GM12872 (cell line): ENCODE measurements around the gene HEATR5A.

Experiments used
- TF ChIP-seq, protein P1 (sequence below): IDR thresholded peaks from 3 replicates; pipeline ENCODE4 v1.5.1; 2011; ENCODE audit warnings: low read depth, mild to moderate bottlenecking, low read length, moderate library complexity; ENCODE audit not compliant: insufficient read depth

The HEATR5A gene

DNA sequence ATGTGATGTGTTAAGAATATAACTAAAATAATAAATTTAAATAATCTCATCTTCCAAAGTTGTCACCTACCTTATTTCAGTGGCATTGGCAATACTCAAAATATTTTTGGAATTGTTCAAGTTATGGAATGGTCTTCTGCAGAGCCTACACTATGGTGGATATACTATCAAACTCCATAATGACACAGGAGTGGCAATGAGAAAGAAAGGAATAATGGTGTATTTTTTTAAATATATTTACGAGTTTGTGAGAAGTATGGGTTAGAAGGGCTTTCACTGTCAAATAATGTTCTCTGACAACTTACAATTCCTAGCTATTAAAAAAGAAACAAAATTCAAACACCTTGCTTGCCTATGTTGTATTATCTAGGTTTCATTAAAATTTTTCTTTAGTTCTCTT, 38.1 kb downstream of the HEATR5A start:
- TF ChIP-seq, protein P1, sequence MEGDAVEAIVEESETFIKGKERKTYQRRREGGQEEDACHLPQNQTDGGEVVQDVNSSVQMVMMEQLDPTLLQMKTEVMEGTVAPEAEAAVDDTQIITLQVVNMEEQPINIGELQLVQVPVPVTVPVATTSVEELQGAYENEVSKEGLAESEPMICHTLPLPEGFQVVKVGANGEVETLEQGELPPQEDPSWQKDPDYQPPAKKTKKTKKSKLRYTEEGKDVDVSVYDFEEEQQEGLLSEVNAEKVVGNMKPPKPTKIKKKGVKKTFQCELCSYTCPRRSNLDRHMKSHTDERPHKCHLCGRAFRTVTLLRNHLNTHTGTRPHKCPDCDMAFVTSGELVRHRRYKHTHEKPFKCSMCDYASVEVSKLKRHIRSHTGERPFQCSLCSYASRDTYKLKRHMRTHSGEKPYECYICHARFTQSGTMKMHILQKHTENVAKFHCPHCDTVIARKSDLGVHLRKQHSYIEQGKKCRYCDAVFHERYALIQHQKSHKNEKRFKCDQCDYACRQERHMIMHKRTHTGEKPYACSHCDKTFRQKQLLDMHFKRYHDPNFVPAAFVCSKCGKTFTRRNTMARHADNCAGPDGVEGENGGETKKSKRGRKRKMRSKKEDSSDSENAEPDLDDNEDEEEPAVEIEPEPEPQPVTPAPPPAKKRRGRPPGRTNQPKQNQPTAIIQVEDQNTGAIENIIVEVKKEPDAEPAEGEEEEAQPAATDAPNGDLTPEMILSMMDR, result no peak

DNA sequence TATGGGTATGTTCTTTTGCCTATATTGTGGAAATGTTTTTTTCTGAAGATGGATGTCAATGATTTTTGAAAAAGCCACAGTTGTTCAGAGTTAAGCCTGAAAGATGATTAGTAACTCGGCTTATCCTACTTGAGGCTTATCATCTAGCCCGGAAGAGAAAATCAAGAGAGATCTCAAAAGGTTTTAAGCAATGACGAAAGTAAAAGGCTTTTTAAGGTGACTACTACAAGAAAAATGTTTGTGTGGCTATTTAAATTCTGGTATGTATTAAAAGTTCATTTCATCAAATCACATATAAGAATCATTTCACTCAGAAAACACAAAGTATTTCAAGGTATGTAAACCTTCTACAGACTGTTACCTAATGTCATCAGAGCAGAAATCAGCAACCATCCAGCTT, 40.2 kb downstream of the HEATR5A start:
- TF ChIP-seq, protein P1, result no peak

GRCh38 chr14:31377433-31377832, 42.9 kb downstream of the HEATR5A start:
- TF ChIP-seq, protein P1, result no peak

- TF ChIP-seq, protein P1, result no peak
Measured at GRCh38 chr14:31371646-31372045, 48.7 kb downstream of the HEATR5A start.

- TF ChIP-seq, protein P1, result no peak
Measured at GRCh38 chr14:31363331-31364073, 56.8 kb downstream of the HEATR5A start.

- TF ChIP-seq, protein P1, result no peak
Measured at GRCh38 chr14:31362746-31363145, 57.6 kb downstream of the HEATR5A start.

DNA sequence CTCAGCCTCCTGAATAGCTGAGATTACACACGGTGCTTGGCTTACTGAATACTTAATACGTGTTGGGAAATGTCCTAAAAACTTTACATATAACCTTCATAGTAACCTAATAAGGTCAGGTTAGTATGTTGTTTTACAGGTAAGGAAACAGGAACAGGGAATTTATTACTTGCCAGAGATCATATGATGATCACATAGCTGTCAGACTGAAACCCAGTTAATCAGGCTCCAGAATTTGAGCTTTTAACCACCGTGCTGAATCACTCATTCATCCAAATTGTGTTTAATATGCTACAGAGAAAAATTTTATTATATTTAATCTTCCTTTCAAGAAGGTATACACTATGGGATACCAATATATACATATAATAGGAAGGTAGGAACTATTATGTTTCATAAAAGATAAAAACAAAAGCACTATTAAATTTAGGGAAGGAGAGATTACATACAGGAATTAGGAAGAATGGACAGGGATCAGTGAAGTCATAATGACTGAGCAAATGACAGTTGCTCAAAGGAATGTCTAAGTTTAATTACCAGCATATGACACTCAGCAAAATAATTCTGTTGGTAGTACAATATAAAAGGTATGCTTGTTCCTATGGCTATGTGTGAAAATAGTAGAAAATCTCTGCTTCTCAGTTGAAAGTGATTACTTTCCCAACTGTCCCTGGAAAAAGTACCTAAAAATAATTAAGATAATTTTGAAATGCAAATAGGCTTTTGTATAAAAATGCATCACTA, 59.3 kb downstream of the HEATR5A start:
- TF ChIP-seq, protein P1, result no peak
